Dedifferentiated amniotic fluid mesenchymal stem cell (primary cell): Measurements from ENCODE around the gene GPR84.
"Not testable (repeated sequence)": the region's sequence is repeated elsewhere in the genome, so short reads cannot be mapped to it uniquely, and the experiment has no call there.

Experiments
- DNase-seq: peaks from one replicate; pipeline ENCODE4 v3.0.0-alpha.2; 2016; ENCODE audit errors: extremely low spot score

GPR84 gene

GRCh38 chr12:54325442-54326109 lies 38.7 kb downstream of the GPR84 start:
- DNase-seq = not testable (repeated sequence)

- peak; percentile 100 for DNase-seq
Observed at GRCh38 chr12:54324617-54325441, 39.5 kb downstream of the GPR84 start, which contains the start of gene COPZ1. Gene COPZ1, plus strand, starts transcription at chr12:54325131. Its CDS starts 33 bp downstream, at chr12:54325164.

- DNase-seq = no peak
Observed at GRCh38 chr12:54321363-54321762, 42.9 kb downstream of the GPR84 start.
